Activated T-helper 1 cell treated with anti-CD3 and anti-CD28 coated beads, Interleukin-12 subunit alpha, Interleukin-12 subunit beta, Interleukin-2, Interleukin-4 antibody, amounts not matched to agents 30 ng/mL and 10 ng/mL and 1 ng/mL, durations not matched to agents 14 hours and 24 hours and 36 hours (primary cell): ENCODE results near the gene ODAD4. TPM values are rescaled to one million over a fixed set of nuclear protein-coding genes. Genes with fewer than 3 reads are reported as not detected.

ENCODE experiments used
- DNase-seq: peaks from one replicate; pipeline ENCODE4 v3.0.0; 2021; ENCODE audit warnings: low spot score
- H3K27ac Mint-ChIP-seq: one replicate; pipeline ENCODE4 v1.8.0; 2021; ENCODE audit warnings: mild to moderate bottlenecking, mixed read lengths
- H3K27me3 Mint-ChIP-seq: one replicate; pipeline ENCODE4 v1.8.0; 2022; ENCODE audit warnings: mild to moderate bottlenecking, moderate library complexity, mixed read lengths; ENCODE audit not compliant: insufficient read depth
- H3K36me3 Mint-ChIP-seq: one replicate; pipeline ENCODE4 v1.8.0; 2021; ENCODE audit warnings: low read depth, mixed read lengths
- H3K4me1 Mint-ChIP-seq: one replicate; pipeline ENCODE4 v1.8.0; 2021; ENCODE audit warnings: low read depth, mixed read lengths
- H3K4me3 Mint-ChIP-seq: one replicate; pipeline ENCODE4 v1.8.0; 2021; ENCODE audit warnings: mild to moderate bottlenecking, moderate library complexity, mixed read lengths
- H3K9me3 Mint-ChIP-seq: one replicate; pipeline ENCODE4 v1.8.0; 2021; ENCODE audit warnings: mixed read lengths
- intact Hi-C: fragments of 100-400 bp; cut with micrococcal nuclease; formaldehyde crosslinking; loops from one replicate; pipeline ENCODE4 v1.15.1; 2024
- total RNA-seq: library from RNA; stranded (reverse); gene quantifications from 2 replicates; pipeline ENCODE4 v1.2.3, GENCODE V29; 2022

Gene ODAD4
- total RNA-seq, 1 donor from 2014 or later = 0.39 TPM

DNA sequence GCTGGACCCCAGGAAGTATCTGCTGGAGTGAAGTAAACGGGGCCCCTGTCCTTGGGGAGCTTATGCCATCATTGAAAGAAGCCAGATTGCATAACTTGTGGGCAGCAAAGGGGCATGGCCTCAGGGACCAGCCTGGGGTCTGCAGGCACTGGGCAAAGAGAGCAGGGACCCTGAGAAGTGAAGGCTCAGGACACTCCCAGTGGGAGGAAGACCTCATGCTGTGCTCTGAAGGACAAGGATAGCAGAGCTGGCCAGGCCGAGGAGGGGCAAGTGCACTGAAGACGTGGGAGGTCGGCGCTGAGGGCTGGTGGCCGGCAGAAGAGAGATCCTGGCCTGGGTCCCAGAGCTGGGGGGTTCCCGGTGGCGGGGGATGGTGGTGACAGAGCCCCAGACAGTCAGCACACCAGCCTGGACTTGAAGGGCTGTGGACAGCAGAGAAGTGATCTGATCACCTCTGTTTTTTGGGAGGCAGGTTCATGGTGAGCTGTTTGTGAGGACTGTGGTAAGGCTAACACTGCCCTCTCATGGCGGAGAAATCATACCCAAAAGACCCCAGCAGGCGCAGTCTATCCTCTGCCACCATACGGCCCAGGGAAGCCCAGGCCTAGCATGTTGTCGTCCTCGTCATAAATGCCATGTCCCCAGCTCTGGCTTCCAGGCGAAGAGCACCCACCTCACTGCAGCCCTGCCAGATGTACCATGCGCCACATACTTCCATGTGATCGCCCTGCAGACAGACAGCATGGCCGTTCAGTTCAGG lies 29.1 kb downstream of the ODAD4 start:
- DNase-seq = no peak
- no peaks in the 10 kb centered on the region for H3K9me3 Mint-ChIP-seq
- intact Hi-C loops = no loop called here
- no peak overlapping the region for H3K27ac Mint-ChIP-seq
- no peak overlapping the region for H3K4me3 Mint-ChIP-seq
- no peaks in the 10 kb centered on the region for H3K27me3 Mint-ChIP-seq
- H3K4me1 Mint-ChIP-seq = no peaks in the 10 kb centered on the region
- no peaks in the 10 kb centered on the region for H3K36me3 Mint-ChIP-seq

DNA sequence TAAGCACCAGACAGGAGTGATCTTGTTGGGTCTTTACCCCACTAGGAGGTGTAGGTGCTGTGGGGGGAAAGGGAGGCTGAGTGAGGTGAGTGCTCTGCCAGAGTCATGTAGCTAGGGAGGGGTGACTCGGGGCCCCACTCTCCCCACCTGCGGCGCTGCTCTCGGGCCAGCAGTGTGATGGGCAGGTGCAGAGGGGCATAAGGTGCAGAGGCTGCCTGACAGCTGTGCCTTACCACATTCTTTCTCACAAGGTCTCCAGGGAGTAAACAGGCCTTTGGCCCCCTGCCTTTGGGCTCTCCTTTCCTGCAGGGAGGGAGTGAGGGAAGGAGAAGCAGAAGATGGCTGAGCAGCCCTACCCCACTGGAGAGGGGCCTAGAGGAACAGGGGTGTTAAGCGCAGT lies 31.7 kb downstream of the ODAD4 start:
- Mint-ChIP-seq H3K4me3 (no peak overlapping the region), H3K36me3 (no peaks in the 10 kb centered on the region), H3K27ac (no peak overlapping the region), H3K27me3 (no peaks in the 10 kb centered on the region), H3K9me3 (no peaks in the 10 kb centered on the region), H3K4me1 (peaks cover 14% of the 10 kb centered on the region)
- intact Hi-C loops = no loop called here
- DNase-seq = no peak

DNA sequence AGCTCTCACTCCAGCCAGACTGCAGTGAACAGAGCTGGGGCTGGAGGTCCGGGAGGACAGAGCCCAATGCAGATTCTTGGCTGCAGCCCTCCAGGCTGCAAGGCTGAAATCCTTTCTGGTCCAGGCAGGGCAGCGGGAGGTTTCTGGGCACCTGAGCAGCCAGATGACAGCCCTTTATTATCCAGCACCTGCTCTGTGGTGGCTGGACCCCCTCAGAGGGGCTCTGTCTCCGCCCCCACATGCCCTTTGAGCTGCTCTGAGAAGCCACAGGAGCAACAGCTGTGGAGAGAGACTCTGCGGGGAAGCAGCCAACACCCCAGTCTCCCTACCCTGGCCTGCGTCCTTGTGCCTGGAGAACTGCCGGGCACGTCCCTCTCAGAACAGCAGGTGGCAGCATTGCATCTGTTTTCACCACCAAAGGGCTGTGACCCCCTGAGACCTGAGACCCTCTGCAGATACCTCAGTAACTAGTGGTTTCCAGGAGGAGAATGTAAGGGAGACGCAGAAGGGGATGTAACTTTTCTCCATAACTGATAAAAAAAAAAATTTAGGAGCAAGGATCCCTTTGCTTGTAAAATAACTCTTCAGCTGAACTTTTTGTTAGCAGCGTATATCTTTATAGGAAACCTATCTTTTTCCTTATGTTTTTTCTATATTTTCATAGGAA lies 32.5 kb downstream of the ODAD4 start:
- DNase-seq = peak; percentile 56
- no peak overlapping the region for H3K27ac Mint-ChIP-seq
- H3K4me1 Mint-ChIP-seq = peaks cover 21% of the 10 kb centered on the region
- H3K27me3 Mint-ChIP-seq = no peaks in the 10 kb centered on the region
- H3K4me3 Mint-ChIP-seq = no peak overlapping the region
- H3K9me3 Mint-ChIP-seq = no peaks in the 10 kb centered on the region
- H3K36me3 Mint-ChIP-seq = no peaks in the 10 kb centered on the region
- intact Hi-C loops = loop anchor here (1.0 kb wide), 3 partner anchors 138 to 218 kb away; partner anchors contain the start of gene KCNH4

GRCh38 chr17:41965694-41966462 lies 35.5 kb downstream of the ODAD4 start:
- peaks cover 8% of the 10 kb centered on the region for H3K36me3 Mint-ChIP-seq
- peak overlapping the region; percentile 82 for H3K27ac Mint-ChIP-seq
- H3K27me3 Mint-ChIP-seq = no peaks in the 10 kb centered on the region
- peaks cover 26% of the 10 kb centered on the region for H3K4me1 Mint-ChIP-seq
- intact Hi-C loops = loop anchor here (1.0 to 5.0 kb wide), 8 partner anchors 36 to 856 kb away; partner anchors contain the start of genes BECN1, DHX58, DNAJC7 and KLHL11
- H3K9me3 Mint-ChIP-seq = no peaks in the 10 kb centered on the region
- H3K4me3 Mint-ChIP-seq = peak overlapping the region; percentile 79
- peak; percentile 54 for DNase-seq

GRCh38 chr17:41966463-41967140 lies 36.2 kb downstream of the ODAD4 start, which contains the start of gene CNP:
Gene CNP, plus strand, starts transcription at chr17:41966795. Its CDS starts 90 bp downstream, at chr17:41966885.
- peak; percentile 87 for DNase-seq
- intact Hi-C loops = loop anchor here (1.0 to 5.0 kb wide), 8 partner anchors 36 to 856 kb away; partner anchors contain the start of genes BECN1, DHX58, DNAJC7 and KLHL11
- Mint-ChIP-seq H3K27me3 (no peaks in the 10 kb centered on the region), H3K4me3 (peak within 1 kb of the TSS; percentile 87), H3K27ac (peak within 1 kb of the TSS; percentile 82), H3K9me3 (no peaks in the 10 kb centered on the region), H3K4me1 (peaks cover 29% of the 10 kb centered on the region), H3K36me3 (peaks cover 10% of the 10 kb centered on the region)

- Mint-ChIP-seq H3K27me3 (no peaks in the 10 kb centered on the region), H3K27ac (peak overlapping the region; percentile 71), H3K4me3 (peak overlapping the region; percentile 87), H3K9me3 (no peaks in the 10 kb centered on the region), H3K4me1 (peaks cover 31% of the 10 kb centered on the region), H3K36me3 (peaks cover 13% of the 10 kb centered on the region)
- peak; percentile 43 for DNase-seq
- intact Hi-C loops = loop anchor here (2.0 to 5.0 kb wide), 3 partner anchors 103 to 855 kb away; partner anchors contain the start of genes BECN1 and KLHL11
Observed at GRCh38 chr17:41967141-41967920, 36.9 kb downstream of the ODAD4 start.

- H3K9me3 Mint-ChIP-seq = no peaks in the 10 kb centered on the region
- H3K4me1 Mint-ChIP-seq = peaks cover 36% of the 10 kb centered on the region
- intact Hi-C loops = loop anchor here (2.0 to 5.0 kb wide), 3 partner anchors 103 to 854 kb away; partner anchors contain the start of genes BECN1 and KLHL11
- no peak for DNase-seq
- H3K27me3 Mint-ChIP-seq = no peaks in the 10 kb centered on the region
- no peak overlapping the region for H3K27ac Mint-ChIP-seq
- H3K36me3 Mint-ChIP-seq = peaks cover 16% of the 10 kb centered on the region
- peak overlapping the region; percentile 87 for H3K4me3 Mint-ChIP-seq
Observed at GRCh38 chr17:41967921-41968578, 37.6 kb downstream of the ODAD4 start.

- Mint-ChIP-seq H3K4me3 (peak overlapping the region; percentile 87), H3K4me1 (peaks cover 36% of the 10 kb centered on the region), H3K36me3 (peaks cover 22% of the 10 kb centered on the region), H3K27me3 (no peaks in the 10 kb centered on the region), H3K9me3 (no peaks in the 10 kb centered on the region), H3K27ac (no peak overlapping the region)
- DNase-seq = no peak
- intact Hi-C loops = loop anchor here (5.0 kb wide), 1 partner anchor 854 kb away; the partner anchor contains the start of gene BECN1
Observed at GRCh38 chr17:41968676-41969075, 38.3 kb downstream of the ODAD4 start.

- H3K4me1 Mint-ChIP-seq = peaks cover 24% of the 10 kb centered on the region
- no peak for DNase-seq
- peaks cover 30% of the 10 kb centered on the region for H3K36me3 Mint-ChIP-seq
- H3K4me3 Mint-ChIP-seq = no peak overlapping the region
- intact Hi-C loops = no loop called here
- H3K9me3 Mint-ChIP-seq = no peaks in the 10 kb centered on the region
- no peaks in the 10 kb centered on the region for H3K27me3 Mint-ChIP-seq
- peak overlapping the region; percentile 44 for H3K27ac Mint-ChIP-seq
Observed at GRCh38 chr17:41970901-41971331, 40.5 kb downstream of the ODAD4 start.

DNA sequence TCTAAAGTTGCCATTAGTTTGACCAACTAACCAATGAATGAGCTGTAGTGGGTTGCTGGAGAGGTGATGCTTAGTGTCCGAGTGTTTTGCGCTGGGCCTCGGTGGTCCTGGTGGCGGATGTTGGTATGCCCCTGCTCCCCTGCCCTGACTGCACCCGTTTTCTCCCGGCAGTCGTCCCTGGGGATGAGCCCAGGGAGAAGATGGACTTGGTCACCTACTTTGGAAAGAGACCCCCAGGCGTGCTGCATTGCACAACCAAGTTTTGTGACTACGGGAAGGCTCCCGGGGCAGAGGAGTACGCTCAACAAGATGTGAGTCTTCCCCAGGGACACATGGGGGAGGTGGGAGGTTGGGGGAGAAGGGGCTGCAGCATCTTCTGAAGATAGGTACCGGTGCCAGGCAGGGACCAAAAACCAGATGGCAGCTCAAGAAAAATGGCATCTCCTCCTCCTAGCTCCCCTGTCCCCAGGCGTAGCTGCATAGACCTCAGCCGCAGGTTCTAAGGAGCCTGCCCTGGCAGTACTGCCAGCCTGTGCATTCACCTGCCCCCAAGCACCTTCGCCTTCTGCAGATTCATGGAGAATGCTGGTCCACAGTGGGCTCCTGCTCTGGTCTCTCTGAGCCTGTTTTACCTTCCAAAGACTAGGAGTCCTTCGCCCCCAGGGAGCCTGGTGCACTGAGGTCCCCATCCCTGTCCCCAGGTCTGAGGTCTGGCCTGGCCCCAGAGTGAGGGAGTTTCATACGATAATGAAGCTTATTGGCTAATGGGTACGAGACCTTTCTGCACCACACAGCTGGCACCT lies 41.5 kb downstream of the ODAD4 start:
- peaks cover 37% of the 10 kb centered on the region for H3K36me3 Mint-ChIP-seq
- no peak for DNase-seq
- H3K4me3 Mint-ChIP-seq = no peak overlapping the region
- H3K4me1 Mint-ChIP-seq = peaks cover 22% of the 10 kb centered on the region
- no peaks in the 10 kb centered on the region for H3K9me3 Mint-ChIP-seq
- no peak overlapping the region for H3K27ac Mint-ChIP-seq
- intact Hi-C loops = no loop called here
- H3K27me3 Mint-ChIP-seq = no peaks in the 10 kb centered on the region
